ENCODE measurements around the gene GRAMD2A. TPM values are rescaled to one million over a fixed set of nuclear protein-coding genes. Genes with fewer than 3 reads are reported as not detected.
A peak's percentile ranks its signal among the peaks of the same experiment; 100 is the strongest.

The GRAMD2A gene
- total and polyA plus RNA-seq, 5 donors, result 0.14 to 0.71 (median 0.44) TPM; not detected in 1

- intact Hi-C loops (cut with DNase I), result no loop called here
- ATAC-seq (no peak), DNase-seq (no peak)
- H3K27me3 ChIP-seq (ENCODE audit: control insufficient read depth, insufficient read depth), result no peaks in the 10 kb centered on the region
- no peak overlapping the region for H3K27ac ChIP-seq (ENCODE audit: low read length)
- no peak overlapping the region for H3K4me3 ChIP-seq (ENCODE audit: low read length)
- H3K4me1 ChIP-seq (ENCODE audit: control insufficient read depth, insufficient read depth, low read length), result peaks cover 10% of the 10 kb centered on the region
- 82% methylated on average over 1 of the region's 1 CpG for WGBS
- no peaks in the 10 kb centered on the region for H3K9me3 ChIP-seq (ENCODE audit: control insufficient read depth, low read length)
Measured at GRCh38 chr15:72216079-72216478, 18.5 kb upstream of the GRAMD2A start.

DNA sequence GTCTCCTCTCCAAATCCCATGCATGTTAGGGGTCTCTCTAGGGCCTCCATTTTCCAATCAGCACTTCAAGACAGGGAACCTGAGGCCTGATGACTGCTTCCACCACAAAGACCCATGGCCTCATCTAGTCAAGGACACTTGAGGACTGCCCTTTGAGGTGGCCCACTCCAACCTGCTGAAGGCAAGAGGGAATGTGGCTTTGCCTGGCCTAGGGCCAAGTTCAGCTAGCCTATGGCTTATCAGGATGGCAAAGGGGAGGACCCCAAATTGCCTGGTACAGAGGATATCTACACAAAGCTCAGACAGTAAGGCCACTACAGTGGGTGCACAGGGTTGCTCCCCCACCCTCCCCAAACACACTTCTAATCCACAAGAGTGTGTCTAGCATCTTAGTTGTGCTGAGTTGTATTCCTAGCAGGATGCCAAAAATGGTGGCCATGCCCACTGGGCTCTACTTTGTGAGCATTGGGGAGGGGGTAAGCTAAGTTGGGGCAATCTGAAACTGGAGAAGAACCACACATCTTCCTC, 10.0 kb upstream of the GRAMD2A start:
- no peaks in the 10 kb centered on the region for H3K9me3 ChIP-seq (ENCODE audit: control insufficient read depth, low read length)
- intact Hi-C loops (cut with DNase I), result loop anchor here in 1 of 4 donors (10.0 kb wide), 1 partner anchor 67 kb away; the partner anchor contains the start of gene PARP6
- ATAC-seq (no peak), DNase-seq (no peak)
- no peak overlapping the region for H3K27ac ChIP-seq (ENCODE audit: low read length)
- no peak overlapping the region for H3K4me3 ChIP-seq (ENCODE audit: low read length)
- no peaks in the 10 kb centered on the region for H3K27me3 ChIP-seq (ENCODE audit: control insufficient read depth, insufficient read depth)
- H3K4me1 ChIP-seq (ENCODE audit: control insufficient read depth, insufficient read depth, low read length), result peaks cover 11% of the 10 kb centered on the region

- WGBS, result 86% methylated on average over 5 of the region's 5 CpGs
- ATAC-seq (no peak), DNase-seq (no peak)
- H3K27me3 ChIP-seq (ENCODE audit: control insufficient read depth, insufficient read depth), result no peaks in the 10 kb centered on the region
- peaks cover 16% of the 10 kb centered on the region for H3K4me1 ChIP-seq (ENCODE audit: control insufficient read depth, insufficient read depth, low read length)
- no peak overlapping the region for H3K27ac ChIP-seq (ENCODE audit: low read length)
- no peaks in the 10 kb centered on the region for H3K9me3 ChIP-seq (ENCODE audit: control insufficient read depth, low read length)
- H3K4me3 ChIP-seq (ENCODE audit: low read length), result no peak overlapping the region
- intact Hi-C loops (cut with DNase I), result loop anchor here in 1 of 4 donors (10.0 kb wide), 1 partner anchor 68 kb away; the partner anchor contains the start of gene PARP6
Measured at GRCh38 chr15:72206677-72207000, 9.1 kb upstream of the GRAMD2A start.

GRCh38 chr15:72205896-72206676, 8.5 kb upstream of the GRAMD2A start:
- DNase-seq (no peak), ATAC-seq (no peak)
- no peak overlapping the region for H3K4me3 ChIP-seq (ENCODE audit: low read length)
- no peaks in the 10 kb centered on the region for H3K27me3 ChIP-seq (ENCODE audit: control insufficient read depth, insufficient read depth)
- no peaks in the 10 kb centered on the region for H3K9me3 ChIP-seq (ENCODE audit: control insufficient read depth, low read length)
- WGBS, result 91% methylated on average over 10 of the region's 10 CpGs
- intact Hi-C loops (cut with DNase I), result loop anchor here in 1 of 4 donors (10.0 kb wide), 1 partner anchor 69 kb away; the partner anchor contains the start of gene PARP6
- no peak overlapping the region for H3K27ac ChIP-seq (ENCODE audit: low read length)
- peaks cover 19% of the 10 kb centered on the region for H3K4me1 ChIP-seq (ENCODE audit: control insufficient read depth, insufficient read depth, low read length)

DNA sequence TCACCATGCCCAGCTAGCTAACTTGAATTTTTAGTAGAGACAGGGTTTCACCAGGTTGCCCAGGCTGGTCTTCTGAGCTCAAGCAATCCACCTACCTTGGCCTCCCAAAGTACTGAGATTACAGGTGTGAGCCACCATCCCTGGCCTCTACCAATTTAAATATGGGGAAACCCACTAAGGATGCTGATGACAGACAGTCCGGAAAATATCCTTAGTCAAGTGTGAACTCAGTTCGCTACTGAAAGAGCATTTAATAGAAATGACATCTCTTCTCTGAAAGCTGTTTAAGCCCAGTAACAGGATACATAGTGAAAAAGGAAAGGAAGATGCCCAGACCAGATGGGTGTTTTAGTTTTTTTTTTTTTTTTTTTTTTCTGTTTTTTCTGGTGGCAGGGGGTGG, 7.7 kb upstream of the GRAMD2A start:
- ATAC-seq (no peak), DNase-seq (no peak)
- Histone ChIP-seq H3K27me3 (ENCODE audit: control insufficient read depth, insufficient read depth) (no peaks in the 10 kb centered on the region), H3K9me3 (ENCODE audit: control insufficient read depth, low read length) (no peaks in the 10 kb centered on the region), H3K4me3 (ENCODE audit: low read length) (no peak overlapping the region), H3K27ac (ENCODE audit: low read length) (no peak overlapping the region), H3K4me1 (ENCODE audit: control insufficient read depth, insufficient read depth, low read length) (peaks cover 21% of the 10 kb centered on the region)
- intact Hi-C loops (cut with DNase I), result loop anchor here in 1 of 4 donors (10.0 kb wide), 1 partner anchor 70 kb away; the partner anchor contains the start of gene PARP6
- WGBS, result 90% methylated on average over 2 of the region's 2 CpGs

DNA sequence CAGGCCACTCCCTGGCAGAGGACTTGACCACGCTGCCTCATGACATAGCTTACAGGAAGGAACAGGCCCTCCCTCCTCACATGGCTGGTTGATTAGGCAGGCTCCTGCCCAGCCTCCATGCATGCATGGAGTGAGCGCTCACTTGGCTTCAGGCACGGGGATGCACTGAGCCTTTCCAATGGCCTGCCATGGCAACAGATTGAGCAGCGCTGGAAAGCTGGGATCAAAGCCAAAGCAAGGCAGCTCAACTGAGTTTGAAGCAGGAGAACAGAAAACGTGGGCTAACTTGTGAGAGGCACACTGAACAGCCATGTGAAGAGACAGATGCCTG, 5.9 kb upstream of the GRAMD2A start:
- H3K9me3 ChIP-seq (ENCODE audit: control insufficient read depth, low read length), result no peaks in the 10 kb centered on the region
- intact Hi-C loops (cut with DNase I), result loop anchor here in 1 of 4 donors (10.0 kb wide), 1 partner anchor 71 kb away; the partner anchor contains the start of gene PARP6
- 15% methylated on average over 5 of the region's 5 CpGs for WGBS
- DNase-seq (peak; percentile 77 to 90 (median 89)), ATAC-seq (peak; percentile 80 to 90)
- peak overlapping the region; percentile 80 for H3K27ac ChIP-seq (ENCODE audit: low read length)
- no peaks in the 10 kb centered on the region for H3K27me3 ChIP-seq (ENCODE audit: control insufficient read depth, insufficient read depth)
- H3K4me1 ChIP-seq (ENCODE audit: control insufficient read depth, insufficient read depth, low read length), result peaks cover 24% of the 10 kb centered on the region
- no peak overlapping the region for H3K4me3 ChIP-seq (ENCODE audit: low read length)

DNA sequence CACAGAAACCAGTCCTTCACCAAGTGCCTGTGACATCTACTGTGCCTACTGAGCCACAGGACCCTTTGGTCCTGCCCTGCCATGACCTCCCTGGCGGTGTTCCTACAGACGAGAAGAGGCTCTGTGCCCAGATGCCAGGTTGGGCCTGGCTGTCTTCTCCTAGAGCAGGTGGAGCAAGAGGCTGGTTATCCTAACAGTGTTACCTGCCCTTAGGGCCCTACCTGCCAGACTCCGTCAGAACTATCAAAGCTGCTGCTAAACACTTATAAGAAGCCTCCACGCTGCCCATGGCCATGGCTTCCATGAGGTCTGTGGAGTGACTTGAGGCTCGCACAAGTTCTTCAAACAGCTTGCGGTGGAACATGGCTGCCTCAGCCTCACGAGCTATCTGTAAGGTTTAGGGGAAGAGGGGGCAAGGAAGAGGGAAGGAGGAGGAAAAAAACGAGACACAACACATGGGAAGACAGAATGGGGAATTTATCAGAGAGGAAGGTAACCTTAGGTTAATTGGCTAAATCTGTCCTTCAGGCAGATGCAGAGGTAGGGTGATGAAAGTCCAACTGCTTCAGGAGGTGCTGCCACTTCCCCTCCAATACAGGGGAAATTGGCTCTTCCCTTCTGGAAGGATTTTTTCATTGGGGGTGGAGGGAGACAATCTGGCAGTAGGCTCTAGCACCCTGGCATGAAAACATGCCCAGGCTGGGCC, 5.4 kb upstream of the GRAMD2A start:
- H3K27ac ChIP-seq (ENCODE audit: low read length), result peak overlapping the region; percentile 80
- no peaks in the 10 kb centered on the region for H3K9me3 ChIP-seq (ENCODE audit: control insufficient read depth, low read length)
- DNase-seq, result no peak
- no peak for ATAC-seq
- intact Hi-C loops (cut with DNase I), result loop anchor here in 1 of 4 donors (10.0 kb wide), 1 partner anchor 72 kb away; the partner anchor contains the start of gene PARP6
- H3K27me3 ChIP-seq (ENCODE audit: control insufficient read depth, insufficient read depth), result no peaks in the 10 kb centered on the region
- peaks cover 24% of the 10 kb centered on the region for H3K4me1 ChIP-seq (ENCODE audit: control insufficient read depth, insufficient read depth, low read length)
- no peak overlapping the region for H3K4me3 ChIP-seq (ENCODE audit: low read length)
- WGBS, result 78% methylated on average over 8 of the region's 8 CpGs

DNA sequence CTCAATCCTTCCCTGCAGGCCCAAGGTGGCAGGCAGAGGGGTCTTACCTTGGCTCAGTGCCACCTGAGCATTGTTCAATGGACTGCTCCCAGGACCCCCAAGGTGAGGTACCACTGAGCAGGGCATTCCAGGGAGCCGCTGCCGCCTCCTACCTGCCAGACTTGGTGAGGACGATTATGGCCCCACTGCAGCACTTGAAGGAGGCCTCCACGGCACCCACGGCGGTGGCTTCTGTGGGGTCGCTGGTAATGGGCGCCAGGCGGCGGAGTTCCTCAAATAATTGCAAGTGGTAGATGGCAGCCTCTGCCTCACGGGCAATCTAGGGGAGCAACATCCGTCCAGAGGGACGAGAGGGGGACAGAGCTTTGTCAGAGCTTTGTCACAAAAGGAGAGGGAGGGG, 4.7 kb upstream of the GRAMD2A start:
- peaks cover 24% of the 10 kb centered on the region for H3K4me1 ChIP-seq (ENCODE audit: control insufficient read depth, insufficient read depth, low read length)
- 90% methylated on average over 13 of the region's 13 CpGs for WGBS
- DNase-seq (no peak), ATAC-seq (no peak)
- H3K27ac ChIP-seq (ENCODE audit: low read length), result peak overlapping the region; percentile 80
- H3K4me3 ChIP-seq (ENCODE audit: low read length), result no peak overlapping the region
- intact Hi-C loops (cut with DNase I), result loop anchor here in 1 of 4 donors (10.0 kb wide), 1 partner anchor 72 kb away; the partner anchor contains the start of gene PARP6
- no peaks in the 10 kb centered on the region for H3K9me3 ChIP-seq (ENCODE audit: control insufficient read depth, low read length)
- no peaks in the 10 kb centered on the region for H3K27me3 ChIP-seq (ENCODE audit: control insufficient read depth, insufficient read depth)

- ATAC-seq, result no peak
- Histone ChIP-seq H3K4me1 (ENCODE audit: control insufficient read depth, insufficient read depth, low read length) (peaks cover 24% of the 10 kb centered on the region), H3K9me3 (ENCODE audit: control insufficient read depth, low read length) (no peaks in the 10 kb centered on the region), H3K4me3 (ENCODE audit: low read length) (no peak overlapping the region), H3K27ac (ENCODE audit: low read length) (peak overlapping the region; percentile 65), H3K27me3 (ENCODE audit: control insufficient read depth, insufficient read depth) (no peaks in the 10 kb centered on the region)
- no peak for DNase-seq
- 54% methylated on average over 3 of the region's 3 CpGs for WGBS
- intact Hi-C loops (cut with DNase I), result loop anchor here in 1 of 4 donors (10.0 kb wide), 1 partner anchor 73 kb away; the partner anchor contains the start of gene PARP6
Measured at GRCh38 chr15:72201391-72201921, 3.9 kb upstream of the GRAMD2A start.

DNA sequence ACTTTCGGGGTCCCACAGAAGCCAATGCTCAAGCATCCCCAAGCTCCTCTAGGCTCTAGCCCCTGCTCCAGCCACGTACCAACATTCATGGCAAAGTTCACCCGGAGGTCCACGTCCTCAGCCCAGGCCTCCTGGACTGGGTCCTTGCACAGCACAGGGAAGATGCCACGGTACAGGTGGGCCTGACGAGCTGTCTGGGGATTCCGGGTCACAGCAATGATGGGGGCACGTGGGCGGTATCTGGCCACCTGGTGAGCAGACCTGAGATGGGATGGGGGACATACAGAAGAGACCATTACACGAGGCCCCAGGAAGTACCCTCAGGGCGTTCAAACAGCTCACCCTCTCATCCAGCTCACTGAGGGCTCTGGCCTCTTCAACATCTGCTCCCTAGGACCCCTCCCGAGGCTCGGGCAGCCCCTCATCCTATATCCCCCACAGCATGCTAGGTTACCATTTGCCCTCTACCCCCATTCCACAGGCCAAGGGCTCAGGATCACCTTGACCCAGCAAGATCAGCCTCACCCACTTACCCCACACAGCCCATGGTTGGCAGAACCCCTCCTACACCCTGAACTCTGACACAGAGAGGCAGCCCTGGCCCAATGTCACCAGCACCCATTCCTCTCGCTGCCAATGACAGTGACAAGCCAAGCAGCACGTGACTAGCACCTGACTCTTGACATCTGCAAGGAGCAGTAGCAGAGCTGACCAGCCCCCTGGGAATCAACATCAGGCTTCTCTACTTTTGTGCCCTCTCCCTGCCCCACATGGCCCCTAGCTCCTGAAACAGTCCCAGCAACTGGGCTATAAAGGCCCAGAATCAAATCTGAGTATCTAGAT, 3.0 kb upstream of the GRAMD2A start:
- intact Hi-C loops (cut with DNase I), result loop anchor here in 1 of 4 donors (10.0 kb wide), 1 partner anchor 74 kb away; the partner anchor contains the start of gene PARP6
- ATAC-seq, result no peak
- no peaks in the 10 kb centered on the region for H3K27me3 ChIP-seq (ENCODE audit: control insufficient read depth, insufficient read depth)
- 79% methylated on average over 15 of the region's 15 CpGs for WGBS
- peaks cover 24% of the 10 kb centered on the region for H3K4me1 ChIP-seq (ENCODE audit: control insufficient read depth, insufficient read depth, low read length)
- H3K27ac ChIP-seq (ENCODE audit: low read length), result peak overlapping the region; percentile 31
- no peaks in the 10 kb centered on the region for H3K9me3 ChIP-seq (ENCODE audit: control insufficient read depth, low read length)
- DNase-seq, result no peak
- no peak overlapping the region for H3K4me3 ChIP-seq (ENCODE audit: low read length)
